PC-3 (cell line): ENCODE results near the gene NOX3. TPM values are rescaled to one million over a fixed set of nuclear protein-coding genes. Genes with fewer than 3 reads are reported as not detected.

Source experiments
- ATAC-seq: fragments of 200-7000 bp; cut with Tn5 transposase; 2 replicates; pipeline ENCODE4 v1.9.1; 2020; ENCODE audit warnings: mild to moderate bottlenecking, moderate library complexity
- BruUV-seq: library from RNA; stranded (reverse); fragments of 400-500 nt; replicated peaks from 2 replicates; lab custom pipeline; 2021; lab: Mats Ljungman, UMichigan
- CTCF ChIA-PET: fragments of 300-600 bp; sonication (Branson Sonifier 250); formaldehyde crosslinking; loops from one replicate; lab custom pipeline; 2022; ENCODE audit warnings: antibody characterized with exemption; lab: Charles Lee
- POLR2A ChIA-PET: fragments of 300-600 bp; sonication (Branson Sonifier 250); formaldehyde crosslinking; loops from one replicate; lab custom pipeline; 2022; ENCODE audit warnings: antibody characterized with exemption; ENCODE audit not compliant: unreplicated experiment; lab: Charles Lee
- DNase-seq: peaks from one replicate; pipeline ENCODE4 v3.0.0-alpha.2; 2015
- H2AFZ ChIP-seq: fragments of 300-600 bp; sonication (generic); 2 replicates; pipeline ENCODE4 v1.6.0; 2016; ENCODE audit warnings: antibody characterized with exemption, low read length
- H3F3A ChIP-seq: fragments of 300-600 bp; sonication (generic); one replicate; pipeline ENCODE4 v1.6.0; 2017; ENCODE audit warnings: antibody characterized with exemption, low read length, control low read depth, mild to moderate bottlenecking; ENCODE audit not compliant: unreplicated experiment
- H3K27ac ChIP-seq: fragments of 300-600 bp; sonication (generic); 2 replicates; pipeline ENCODE4 v1.5.1; 2016; ENCODE audit warnings: mild to moderate bottlenecking, low read length
- H3K27me3 ChIP-seq: fragments of 300-600 bp; sonication (generic); 2 replicates; pipeline ENCODE4 v1.6.1; 2016; ENCODE audit warnings: low read length, mixed read lengths
- H3K36me3 ChIP-seq: fragments of 300-600 bp; sonication (generic); 2 replicates; pipeline ENCODE4 v1.6.1; 2016; ENCODE audit warnings: low read depth, mixed run types, low read length, mixed read lengths
- H3K4me1 ChIP-seq: fragments of 300-600 bp; sonication (generic); 2 replicates; pipeline ENCODE4 v1.5.1; 2016; ENCODE audit warnings: low read length; ENCODE audit not compliant: insufficient read depth
- H3K4me2 ChIP-seq: fragments of 300-600 bp; sonication (generic); 2 replicates; pipeline ENCODE4 v1.6.0; 2016; ENCODE audit warnings: low read length
- H3K4me3 ChIP-seq: fragments of 300-600 bp; sonication (generic); 2 replicates; pipeline ENCODE4 v1.5.1; 2016; ENCODE audit warnings: mild to moderate bottlenecking, low read length, mixed read lengths
- H3K79me2 ChIP-seq: fragments of 300-600 bp; sonication (generic); 2 replicates; pipeline ENCODE4 v1.6.1; 2017; ENCODE audit warnings: low read length, mixed read lengths
- H3K9ac ChIP-seq: fragments of 300-600 bp; sonication (generic); 2 replicates; pipeline ENCODE4 v1.6.0; 2016; ENCODE audit warnings: mild to moderate bottlenecking, low read length
- H3K9me2 ChIP-seq: fragments of 300-600 bp; sonication (generic); replicated peaks from 2 replicates; pipeline ENCODE4 v1.6.1; 2016; ENCODE audit warnings: mixed run types, low read length, mixed read lengths
- H3K9me3 ChIP-seq: fragments of 300-600 bp; sonication (generic); 2 replicates; pipeline ENCODE4 v1.6.1; 2016; ENCODE audit warnings: low read length, mixed read lengths
- H4K20me1 ChIP-seq: fragments of 300-600 bp; sonication (generic); 2 replicates; pipeline ENCODE4 v1.6.1; 2016; ENCODE audit warnings: low read length, mixed read lengths
- EZH2 ChIP-seq: fragments of 300-600 bp; sonication (generic); IDR thresholded peaks from one replicate; pipeline ENCODE4 v1.6.1; 2017; ENCODE audit warnings: antibody characterized with exemption, mild to moderate bottlenecking, low read length; ENCODE audit not compliant: unreplicated experiment
- EZH2phosphoT487 ChIP-seq: fragments of 300-600 bp; sonication (generic); IDR thresholded peaks from 2 replicates; pipeline ENCODE4 v1.6.1; 2018; ENCODE audit warnings: mild to moderate bottlenecking, antibody characterized with exemption, low read length, borderline replicate concordance
- intact Hi-C: fragments of 100-400 bp; cut with micrococcal nuclease; formaldehyde crosslinking; loops from 2 replicates; pipeline ENCODE4 v1.9.0; 2023
- total RNA-seq: library from RNA; depleted of rRNA; stranded (reverse); fragments of >200 nt; gene quantifications from 2 replicates; pipeline ENCODE4 v1.2.3, GENCODE V29; 2014
- TF ChIP-seq, protein P1 (sequence below): fragments of 300-600 bp; sonication (generic); conservative IDR thresholded peaks from 2 replicates; pipeline ENCODE4 v1.5.1; 2017; ENCODE audit warnings: antibody characterized with exemption, low read depth, mild to moderate bottlenecking, low read length

Gene NOX3
- total RNA-seq, 1 experiment from 2014 or later = not detected

DNA sequence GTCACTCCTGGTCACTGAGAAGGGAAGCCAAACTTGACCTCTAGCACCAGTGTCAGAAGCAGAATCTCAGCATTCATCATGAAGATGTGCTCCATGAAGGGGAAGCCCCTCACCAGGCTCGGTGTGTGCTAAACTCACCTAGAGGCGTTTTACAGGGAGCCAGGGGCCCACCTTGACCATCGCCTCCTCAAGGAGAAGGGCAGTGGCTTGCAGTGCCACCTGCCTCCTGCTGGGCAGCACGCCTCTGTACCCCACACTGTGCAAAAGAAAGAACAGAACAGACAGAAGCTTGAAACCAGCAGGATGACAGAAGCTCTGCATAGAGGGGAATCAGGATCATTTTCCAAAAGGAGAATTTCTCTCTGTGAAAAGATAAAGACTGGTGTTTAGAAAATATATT, 39.7 kb downstream of the NOX3 start:
- Histone ChIP-seq H3K9me2 (no peaks in the 10 kb centered on the region), H3K36me3 (no peaks in the 10 kb centered on the region), H3K4me1 (peaks cover 11% of the 10 kb centered on the region; the same call in 1 of the 2 replicates), H3K4me2 (no peak overlapping the region), H3F3A (no peaks in the 10 kb centered on the region), H3K9me3 (no peaks in the 10 kb centered on the region), H2AFZ (no peak overlapping the region), H3K27ac (no peak overlapping the region), H3K4me3 (no peak overlapping the region), H3K27me3 (no peaks in the 10 kb centered on the region), H3K9ac (no peak overlapping the region), H4K20me1 (no peaks in the 10 kb centered on the region), H3K79me2 (no peaks in the 10 kb centered on the region)
- TF ChIP-seq EZH2phosphoT487 = no peak
- TF ChIP-seq, protein P1, sequence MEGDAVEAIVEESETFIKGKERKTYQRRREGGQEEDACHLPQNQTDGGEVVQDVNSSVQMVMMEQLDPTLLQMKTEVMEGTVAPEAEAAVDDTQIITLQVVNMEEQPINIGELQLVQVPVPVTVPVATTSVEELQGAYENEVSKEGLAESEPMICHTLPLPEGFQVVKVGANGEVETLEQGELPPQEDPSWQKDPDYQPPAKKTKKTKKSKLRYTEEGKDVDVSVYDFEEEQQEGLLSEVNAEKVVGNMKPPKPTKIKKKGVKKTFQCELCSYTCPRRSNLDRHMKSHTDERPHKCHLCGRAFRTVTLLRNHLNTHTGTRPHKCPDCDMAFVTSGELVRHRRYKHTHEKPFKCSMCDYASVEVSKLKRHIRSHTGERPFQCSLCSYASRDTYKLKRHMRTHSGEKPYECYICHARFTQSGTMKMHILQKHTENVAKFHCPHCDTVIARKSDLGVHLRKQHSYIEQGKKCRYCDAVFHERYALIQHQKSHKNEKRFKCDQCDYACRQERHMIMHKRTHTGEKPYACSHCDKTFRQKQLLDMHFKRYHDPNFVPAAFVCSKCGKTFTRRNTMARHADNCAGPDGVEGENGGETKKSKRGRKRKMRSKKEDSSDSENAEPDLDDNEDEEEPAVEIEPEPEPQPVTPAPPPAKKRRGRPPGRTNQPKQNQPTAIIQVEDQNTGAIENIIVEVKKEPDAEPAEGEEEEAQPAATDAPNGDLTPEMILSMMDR = no peak
- ChIA-PET CTCF (no interaction called here), POLR2A (no interaction called here)
- no peak for DNase-seq
- no TSS peak for BruUV-seq
- no peak for ATAC-seq
- intact Hi-C loops = no loop called here

DNA sequence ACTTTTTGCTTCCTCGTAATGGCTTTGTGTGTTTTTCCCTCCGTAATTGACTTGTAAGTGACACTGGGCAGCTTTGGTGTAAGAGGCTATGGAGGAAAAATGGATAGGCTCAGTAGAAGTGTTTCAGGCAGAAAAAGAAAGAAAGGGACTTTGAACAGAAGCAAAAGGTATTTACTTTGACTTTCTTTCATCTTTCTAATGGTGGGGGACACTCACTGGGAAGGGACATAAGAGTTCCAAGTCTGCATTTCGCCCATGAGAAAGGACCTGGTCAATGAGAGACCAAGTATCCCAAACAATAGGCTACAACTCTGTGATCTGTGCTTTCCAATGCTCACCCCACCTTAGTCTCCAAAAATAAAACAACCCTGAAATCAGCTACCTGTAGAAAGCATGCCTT, 41.6 kb downstream of the NOX3 start:
- no TSS peak for BruUV-seq
- Histone ChIP-seq H3K4me1 (peaks cover 11% of the 10 kb centered on the region; the same call in 1 of the 2 replicates), H3K9me3 (no peaks in the 10 kb centered on the region), H3K4me2 (no peak overlapping the region), H2AFZ (no peak overlapping the region), H4K20me1 (no peaks in the 10 kb centered on the region), H3F3A (no peaks in the 10 kb centered on the region), H3K27ac (no peak overlapping the region), H3K9ac (no peak overlapping the region), H3K27me3 (no peaks in the 10 kb centered on the region), H3K9me2 (no peaks in the 10 kb centered on the region), H3K79me2 (no peaks in the 10 kb centered on the region), H3K36me3 (no peaks in the 10 kb centered on the region), H3K4me3 (no peak overlapping the region)
- intact Hi-C loops = no loop called here
- no peak for DNase-seq
- ATAC-seq = no peak
- POLR2A ChIA-PET = no interaction called here
- TF ChIP-seq EZH2phosphoT487 (no peak), EZH2 (no peak)
- TF ChIP-seq, protein P1 = no peak
- CTCF ChIA-PET = no interaction called here

DNA sequence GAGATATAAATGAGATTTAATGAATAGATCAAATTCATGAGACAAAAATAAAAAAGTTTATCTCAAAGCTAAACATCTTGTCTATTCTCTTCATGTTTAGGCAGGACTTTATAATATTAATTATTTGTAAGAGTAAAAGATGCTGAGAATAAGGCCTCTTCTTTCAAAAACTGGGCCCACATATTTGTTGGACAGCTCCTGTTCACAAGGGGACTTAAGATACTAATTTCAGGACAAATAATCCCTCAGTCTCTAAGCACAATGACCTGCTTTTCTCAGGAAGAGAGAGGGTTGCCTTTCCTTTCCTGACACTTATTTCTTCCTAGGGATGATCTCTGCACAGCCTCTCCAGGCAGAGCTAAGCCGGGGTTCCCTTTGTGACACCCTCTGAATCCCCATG, 43.3 kb downstream of the NOX3 start:
- no peak for TF ChIP-seq EZH2phosphoT487
- no peak for TF ChIP-seq EZH2
- TF ChIP-seq, protein P1 = no peak
- H2AFZ ChIP-seq = no peak overlapping the region
- H4K20me1 ChIP-seq = no peaks in the 10 kb centered on the region
- POLR2A ChIA-PET = no interaction called here
- BruUV-seq = no TSS peak
- no peak overlapping the region for H3K9ac ChIP-seq
- DNase-seq (no peak), ATAC-seq (no peak)
- H3K36me3 ChIP-seq = no peaks in the 10 kb centered on the region
- H3F3A ChIP-seq = no peaks in the 10 kb centered on the region
- no peaks in the 10 kb centered on the region for H3K79me2 ChIP-seq
- H3K4me3 ChIP-seq = no peak overlapping the region
- H3K9me2 ChIP-seq = no peaks in the 10 kb centered on the region
- peaks cover 2% of the 10 kb centered on the region; the same call in 1 of the 2 replicates for H3K4me1 ChIP-seq
- no peaks in the 10 kb centered on the region for H3K27me3 ChIP-seq
- no peak overlapping the region for H3K27ac ChIP-seq
- H3K9me3 ChIP-seq = no peaks in the 10 kb centered on the region
- no peak overlapping the region for H3K4me2 ChIP-seq
- CTCF ChIA-PET = no interaction called here
- intact Hi-C loops = no loop called here
